Activated CD8-positive, alpha-beta memory T cell treated with anti-CD3 and anti-CD28 coated beads, Interleukin-2, amount 10 ng/mL, durations not matched to agents 7 days and 5 days (primary cell): Measurements from ENCODE around the gene CYTIP. TPM values are rescaled to one million over a fixed set of nuclear protein-coding genes. Genes with fewer than 3 reads are reported as not detected.

Experiments used
- ATAC-seq: fragments of 150-1000 bp; cut with Tn5 transposase; one replicate; pipeline ENCODE4 v1.10.0; 2021; ENCODE audit warnings: moderate library complexity
- CTCF ChIA-PET: fragments of 350-600 bp; sonication (Branson Sonifier 250); formaldehyde crosslinking; loops from one replicate; lab custom pipeline; 2021; ENCODE audit warnings: antibody characterized with exemption; lab: Charles Lee
- DNase-seq: peaks from one replicate; pipeline ENCODE4 v3.0.0-alpha.2; 2020
- H3K27ac Mint-ChIP-seq: one replicate; pipeline ENCODE4 v1.8.0; 2021; ENCODE audit warnings: mild to moderate bottlenecking, mixed read lengths
- H3K27me3 Mint-ChIP-seq: one replicate; pipeline ENCODE4 v1.8.0; 2021; ENCODE audit warnings: mixed read lengths
- H3K36me3 Mint-ChIP-seq: one replicate; pipeline ENCODE4 v1.8.0; 2021; ENCODE audit warnings: mild to moderate bottlenecking, mixed read lengths
- H3K4me1 Mint-ChIP-seq: one replicate; pipeline ENCODE4 v1.8.0; 2021; ENCODE audit warnings: mixed read lengths
- H3K4me3 Mint-ChIP-seq: one replicate; pipeline ENCODE4 v1.8.0; 2021; ENCODE audit warnings: mild to moderate bottlenecking, moderate library complexity, mixed read lengths
- H3K9me3 Mint-ChIP-seq: one replicate; pipeline ENCODE4 v1.8.0; 2022; ENCODE audit warnings: low read depth, mixed read lengths
- total RNA-seq, 2 experiments: library from RNA; stranded (reverse); gene quantifications; one replicate each; pipeline ENCODE4 v1.2.3, GENCODE V29; 2021

Gene CYTIP
- total RNA-seq, 2 experiments from 2014 or later = 231 to 343 TPM

- peak overlapping the region; percentile 66 for H3K27ac Mint-ChIP-seq
- DNase-seq (no peak), ATAC-seq (no peak)
- H3K36me3 Mint-ChIP-seq = peaks cover 97% of the 10 kb centered on the region
- peak overlapping the region; percentile 17 for H3K4me3 Mint-ChIP-seq
- peaks cover 2% of the 10 kb centered on the region for H3K9me3 Mint-ChIP-seq
- CTCF ChIA-PET = interaction anchor here (0.8 to 2.7 kb wide), 6 partner anchors 9 to 104 kb away, joined by 3 to 13 read pairs (median 6); no protein-coding TSS in a partner anchor
- no peaks in the 10 kb centered on the region for H3K27me3 Mint-ChIP-seq
- H3K4me1 Mint-ChIP-seq = peaks cover 95% of the 10 kb centered on the region
Observed at GRCh38 chr2:157431176-157431575, 12.7 kb downstream of the CYTIP start.

- peak overlapping the region; percentile 66 for H3K27ac Mint-ChIP-seq
- CTCF ChIA-PET = interaction anchor here (1.3 to 1.9 kb wide), 5 partner anchors 10 to 126 kb away, joined by 3 to 8 read pairs (median 6); partner anchors contain the start of gene CYTIP
- no peak overlapping the region for H3K4me3 Mint-ChIP-seq
- DNase-seq (no peak), ATAC-seq (no peak)
- peaks cover 83% of the 10 kb centered on the region for H3K4me1 Mint-ChIP-seq
- H3K9me3 Mint-ChIP-seq = peaks cover 2% of the 10 kb centered on the region
- peaks cover 90% of the 10 kb centered on the region for H3K36me3 Mint-ChIP-seq
- no peaks in the 10 kb centered on the region for H3K27me3 Mint-ChIP-seq
Observed at GRCh38 chr2:157428500-157429175, 15.3 kb downstream of the CYTIP start.

GRCh38 chr2:157427922-157428303 lies 16.0 kb downstream of the CYTIP start:
- peaks cover 2% of the 10 kb centered on the region for H3K9me3 Mint-ChIP-seq
- H3K36me3 Mint-ChIP-seq = peaks cover 89% of the 10 kb centered on the region
- H3K4me3 Mint-ChIP-seq = no peak overlapping the region
- peak overlapping the region; percentile 65 for H3K27ac Mint-ChIP-seq
- no peak for ATAC-seq
- H3K4me1 Mint-ChIP-seq = peaks cover 82% of the 10 kb centered on the region
- DNase-seq = no peak
- no peaks in the 10 kb centered on the region for H3K27me3 Mint-ChIP-seq
- CTCF ChIA-PET = interaction anchor here (1.3 to 1.9 kb wide), 4 partner anchors 9 to 126 kb away, joined by 3 to 8 read pairs (median 6); no protein-coding TSS in a partner anchor

GRCh38 chr2:157427003-157427921 lies 16.6 kb downstream of the CYTIP start:
- ATAC-seq (no peak), DNase-seq (no peak)
- Mint-ChIP-seq H3K4me1 (peaks cover 79% of the 10 kb centered on the region), H3K9me3 (peaks cover 2% of the 10 kb centered on the region), H3K27me3 (no peaks in the 10 kb centered on the region), H3K27ac (peak overlapping the region; percentile 65), H3K4me3 (peak overlapping the region; percentile 32), H3K36me3 (peaks cover 87% of the 10 kb centered on the region)
- CTCF ChIA-PET = interaction anchor here (1.3 to 1.9 kb wide), 4 partner anchors 8 to 125 kb away, joined by 3 to 8 read pairs (median 6); no protein-coding TSS in a partner anchor

GRCh38 chr2:157426477-157426994 lies 17.4 kb downstream of the CYTIP start:
- Mint-ChIP-seq H3K4me3 (peak overlapping the region; percentile 32), H3K36me3 (peaks cover 87% of the 10 kb centered on the region), H3K4me1 (peaks cover 79% of the 10 kb centered on the region), H3K27me3 (no peaks in the 10 kb centered on the region), H3K9me3 (peaks cover 2% of the 10 kb centered on the region), H3K27ac (peak overlapping the region; percentile 65)
- CTCF ChIA-PET = interaction anchor here (1.7 to 1.9 kb wide), 2 partner anchors 8 to 124 kb away, joined by 6 to 7 read pairs; no protein-coding TSS in a partner anchor
- DNase-seq = no peak
- no peak for ATAC-seq

- Mint-ChIP-seq H3K9me3 (peaks cover 2% of the 10 kb centered on the region), H3K4me1 (peaks cover 81% of the 10 kb centered on the region), H3K36me3 (peaks cover 88% of the 10 kb centered on the region), H3K27me3 (no peaks in the 10 kb centered on the region), H3K27ac (no peak overlapping the region), H3K4me3 (no peak overlapping the region)
- ATAC-seq (no peak), DNase-seq (no peak)
- CTCF ChIA-PET = interaction anchor here (1.4 to 4.2 kb wide), 3 partner anchors 10 to 97 kb away, joined by 3 to 21 read pairs (median 9); no protein-coding TSS in a partner anchor
Observed at GRCh38 chr2:157424374-157424773, 19.5 kb downstream of the CYTIP start.

- CTCF ChIA-PET = interaction anchor here (1.4 to 4.9 kb wide), 4 partner anchors 12 to 95 kb away, joined by 4 to 25 read pairs (median 12); no protein-coding TSS in a partner anchor
- H3K27ac Mint-ChIP-seq = peak overlapping the region; percentile 87
- DNase-seq = no peak
- H3K9me3 Mint-ChIP-seq = peaks cover 2% of the 10 kb centered on the region
- no peak for ATAC-seq
- peaks cover 84% of the 10 kb centered on the region for H3K36me3 Mint-ChIP-seq
- peak overlapping the region; percentile 37 for H3K4me3 Mint-ChIP-seq
- H3K4me1 Mint-ChIP-seq = peaks cover 80% of the 10 kb centered on the region
- no peaks in the 10 kb centered on the region for H3K27me3 Mint-ChIP-seq
Observed at GRCh38 chr2:157421964-157422363, 21.9 kb downstream of the CYTIP start.

- DNase-seq (no peak), ATAC-seq (no peak)
- peak overlapping the region; percentile 37 for H3K4me3 Mint-ChIP-seq
- no peaks in the 10 kb centered on the region for H3K27me3 Mint-ChIP-seq
- CTCF ChIA-PET = interaction anchor here (1.4 to 4.9 kb wide), 8 partner anchors 10 to 119 kb away, joined by 4 to 25 read pairs (median 6); no protein-coding TSS in a partner anchor
- peak overlapping the region; percentile 87 for H3K27ac Mint-ChIP-seq
- H3K9me3 Mint-ChIP-seq = peaks cover 2% of the 10 kb centered on the region
- peaks cover 83% of the 10 kb centered on the region for H3K36me3 Mint-ChIP-seq
- peaks cover 79% of the 10 kb centered on the region for H3K4me1 Mint-ChIP-seq
Observed at GRCh38 chr2:157421331-157421944, 22.5 kb downstream of the CYTIP start.

GRCh38 chr2:157420771-157421323 lies 23.0 kb downstream of the CYTIP start:
- no peaks in the 10 kb centered on the region for H3K27me3 Mint-ChIP-seq
- ATAC-seq (peak; percentile 63), DNase-seq (no peak)
- H3K27ac Mint-ChIP-seq = peak overlapping the region; percentile 87
- H3K4me1 Mint-ChIP-seq = peaks cover 78% of the 10 kb centered on the region
- H3K4me3 Mint-ChIP-seq = peak overlapping the region; percentile 31
- H3K36me3 Mint-ChIP-seq = peaks cover 80% of the 10 kb centered on the region
- no peaks in the 10 kb centered on the region for H3K9me3 Mint-ChIP-seq
- CTCF ChIA-PET = interaction anchor here (1.0 to 4.9 kb wide), 9 partner anchors 9 to 118 kb away, joined by 3 to 25 read pairs (median 5); no protein-coding TSS in a partner anchor

GRCh38 chr2:157419031-157419575 lies 24.8 kb downstream of the CYTIP start:
- Mint-ChIP-seq H3K27me3 (no peaks in the 10 kb centered on the region), H3K9me3 (no peaks in the 10 kb centered on the region), H3K4me3 (peak overlapping the region; percentile 47), H3K4me1 (peaks cover 87% of the 10 kb centered on the region), H3K27ac (peak overlapping the region; percentile 90), H3K36me3 (peaks cover 85% of the 10 kb centered on the region)
- DNase-seq (no peak), ATAC-seq (no peak)
- CTCF ChIA-PET = interaction anchor here (1.4 to 4.9 kb wide), 9 partner anchors 8 to 117 kb away, joined by 4 to 25 read pairs (median 7); no protein-coding TSS in a partner anchor

GRCh38 chr2:157418239-157418641 lies 25.6 kb downstream of the CYTIP start:
- Mint-ChIP-seq H3K36me3 (peaks cover 88% of the 10 kb centered on the region), H3K4me3 (peak overlapping the region; percentile 67), H3K4me1 (peaks cover 91% of the 10 kb centered on the region), H3K27me3 (no peaks in the 10 kb centered on the region), H3K27ac (peak overlapping the region; percentile 93), H3K9me3 (no peaks in the 10 kb centered on the region)
- ATAC-seq = peak; percentile 28
- CTCF ChIA-PET = interaction anchor here (0.7 to 4.9 kb wide), 11 partner anchors 9 to 116 kb away, joined by 3 to 25 read pairs (median 7); no protein-coding TSS in a partner anchor
- no peak for DNase-seq
